ENCODE results near the gene PLSCR3. TPM values are rescaled to one million over a fixed set of nuclear protein-coding genes. Genes with fewer than 3 reads are reported as not detected.

The PLSCR3 gene
- total RNA-seq (18.7 and 25.4 TPM in 2 replicates), polyA plus RNA-seq (39.1 and 42.1 TPM in 2 replicates), polyA minus RNA-seq (ENCODE audit: low replicate concordance) (144 and 161 TPM in 2 replicates)
- 91.0 and 92.4 TPM in 2 replicates for polyA plus RNA-seq (2012)

- Histone ChIP-seq H4K20me1 (ENCODE audit: control insufficient read depth, extremely low read depth, insufficient read depth, low read length) (no peaks in the 10 kb centered on the region), H3K9ac (ENCODE audit: insufficient read depth, low read length) (peak within 1 kb of the TSS; percentile 80), H3K4me3 (replicated peaks in 1 of 4; ENCODE audit: control extremely low read depth in 1 of 4, insufficient read depth in 1 of 4, low read depth in 3 of 4, low read length in 4 of 4) (peak within 1 kb of the TSS; percentile 54 to 96 (median 80)), H2AFZ (ENCODE audit: low read length) (peak within 1 kb of the TSS; percentile 83), H3K27ac (ENCODE audit: insufficient read depth, low read length) (peak within 1 kb of the TSS; percentile 90), H3K4me1 (ENCODE audit: control insufficient read depth, extremely low read depth, insufficient read depth, low read length) (peaks cover 3% of the 10 kb centered on the region), H3K9me3 (ENCODE audit: control insufficient read depth, insufficient read depth, low read depth, low read length) (no peaks in the 10 kb centered on the region), H3K79me2 (ENCODE audit: control insufficient read depth, insufficient read depth, low read length) (no peaks in the 10 kb centered on the region), H3K4me2 (ENCODE audit: extremely low read depth, insufficient read depth, low read length) (peak within 1 kb of the TSS; percentile 99), H3K36me3 (ENCODE audit: control insufficient read depth, insufficient read depth, low read length) (peaks cover 13% of the 10 kb centered on the region), H3K27me3 (ENCODE audit: control insufficient read depth, insufficient read depth, low read length) (no peaks in the 10 kb centered on the region)
- TF ChIP-seq CTCF (conservative IDR thresholded peaks at IDR 0.05 in 1 of 2, IDR thresholded peaks at IDR 0.05 in 1 of 2; ENCODE audit: low read depth in 1 of 2, low read length in 2 of 2) (peak; percentile 34 to 49), EZH2 (IDR thresholded peaks at IDR 0.05; ENCODE audit: low read length, missing control alignments) (no peak)
- peak; percentile 79 to 83 for DNase-seq (ENCODE audit: low read depth in 2 of 2)
These were observed at the start of gene PLSCR3 for GRCh38 chr17:7394452-7395191. PLSCR3 (minus strand) TSS chr17:7394525; CDS start chr17:7394110, 415 bp downstream.

- no peak overlapping the region for H3K9ac ChIP-seq (ENCODE audit: insufficient read depth, low read length)
- peak; percentile 52 to 72 for DNase-seq (ENCODE audit: low read depth in 2 of 2)
- no peak overlapping the region for H3K4me2 ChIP-seq (ENCODE audit: extremely low read depth, insufficient read depth, low read length)
These were observed 49.5 kb upstream of the PLSCR3 start for GRCh38 chr17:7443499-7444485.

More at GRCh38 chr17:7443499-7444485, 49.5 kb upstream of the PLSCR3 start:
- Histone ChIP-seq H4K20me1 (ENCODE audit: control insufficient read depth, extremely low read depth, insufficient read depth, low read length) (no peaks in the 10 kb centered on the region), H2AFZ (ENCODE audit: low read length) (no peak overlapping the region), H3K4me3 (replicated peaks in 1 of 4; ENCODE audit: control extremely low read depth in 1 of 4, insufficient read depth in 1 of 4, low read depth in 3 of 4, low read length in 4 of 4) (no peak overlapping the region), H3K9me3 (ENCODE audit: control insufficient read depth, insufficient read depth, low read depth, low read length) (no peaks in the 10 kb centered on the region), H3K79me2 (ENCODE audit: control insufficient read depth, insufficient read depth, low read length) (no peaks in the 10 kb centered on the region), H3K4me1 (ENCODE audit: control insufficient read depth, extremely low read depth, insufficient read depth, low read length) (peaks cover 15% of the 10 kb centered on the region), H3K27ac (ENCODE audit: insufficient read depth, low read length) (no peak overlapping the region), H3K36me3 (ENCODE audit: control insufficient read depth, insufficient read depth, low read length) (no peaks in the 10 kb centered on the region), H3K27me3 (ENCODE audit: control insufficient read depth, insufficient read depth, low read length) (peaks cover 31% of the 10 kb centered on the region)
- TF ChIP-seq EZH2 (IDR thresholded peaks at IDR 0.05; ENCODE audit: low read length, missing control alignments) = no peak
- no peak for TF ChIP-seq CTCF (conservative IDR thresholded peaks at IDR 0.05 in 1 of 2, IDR thresholded peaks at IDR 0.05 in 1 of 2; ENCODE audit: low read depth in 1 of 2, low read length in 2 of 2)
